DND-41 (cell line): Measurements from ENCODE around the gene UFC1.

Source experiments
- EZH2 ChIP-seq: IDR thresholded peaks from 3 replicates; pipeline ENCODE4 v1.6.1; 2012; ENCODE audit warnings: borderline replicate concordance, low read depth, mild to moderate bottlenecking, moderate library complexity, low read length, inconsistent platforms; ENCODE audit not compliant: severe bottlenecking
- TF ChIP-seq, protein P1 (sequence below): IDR thresholded peaks from 2 replicates; pipeline ENCODE4 v1.5.1; 2012; ENCODE audit warnings: borderline replicate concordance, low read length, moderate library complexity, mild to moderate bottlenecking; ENCODE audit not compliant: poor library complexity, severe bottlenecking; ENCODE audit errors: extremely low read depth

DNA sequence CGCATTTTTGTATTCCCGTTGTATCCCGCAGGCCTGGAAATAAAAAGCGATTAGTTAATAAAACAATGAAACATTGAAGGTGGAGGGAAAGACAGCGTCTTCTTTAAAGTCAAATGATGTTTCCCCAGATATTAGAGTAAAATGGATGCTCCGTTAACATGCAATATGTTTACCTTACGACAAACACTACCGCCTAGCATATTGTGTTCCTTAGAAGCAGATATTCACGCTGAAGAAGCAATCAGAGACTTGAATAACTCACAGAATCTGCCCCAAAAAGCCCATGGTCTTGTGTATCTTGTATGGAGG is 24.1 kb downstream of the UFC1 start:
- TF ChIP-seq, protein P1, sequence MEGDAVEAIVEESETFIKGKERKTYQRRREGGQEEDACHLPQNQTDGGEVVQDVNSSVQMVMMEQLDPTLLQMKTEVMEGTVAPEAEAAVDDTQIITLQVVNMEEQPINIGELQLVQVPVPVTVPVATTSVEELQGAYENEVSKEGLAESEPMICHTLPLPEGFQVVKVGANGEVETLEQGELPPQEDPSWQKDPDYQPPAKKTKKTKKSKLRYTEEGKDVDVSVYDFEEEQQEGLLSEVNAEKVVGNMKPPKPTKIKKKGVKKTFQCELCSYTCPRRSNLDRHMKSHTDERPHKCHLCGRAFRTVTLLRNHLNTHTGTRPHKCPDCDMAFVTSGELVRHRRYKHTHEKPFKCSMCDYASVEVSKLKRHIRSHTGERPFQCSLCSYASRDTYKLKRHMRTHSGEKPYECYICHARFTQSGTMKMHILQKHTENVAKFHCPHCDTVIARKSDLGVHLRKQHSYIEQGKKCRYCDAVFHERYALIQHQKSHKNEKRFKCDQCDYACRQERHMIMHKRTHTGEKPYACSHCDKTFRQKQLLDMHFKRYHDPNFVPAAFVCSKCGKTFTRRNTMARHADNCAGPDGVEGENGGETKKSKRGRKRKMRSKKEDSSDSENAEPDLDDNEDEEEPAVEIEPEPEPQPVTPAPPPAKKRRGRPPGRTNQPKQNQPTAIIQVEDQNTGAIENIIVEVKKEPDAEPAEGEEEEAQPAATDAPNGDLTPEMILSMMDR, result no peak
- TF ChIP-seq EZH2, result no peak
